Neuron (in vitro differentiated cells): Measurements from ENCODE around the gene REXO5.

Experiments used
- H2AFZ ChIP-seq: one replicate; pipeline ENCODE4 v1.6.1; 2013; ENCODE audit warnings: low read depth, mild to moderate bottlenecking, inconsistent platforms, low read length, moderate library complexity
- H3K27me3 ChIP-seq: one replicate; pipeline ENCODE4 v1.6.1; 2013; ENCODE audit warnings: low read length; ENCODE audit not compliant: insufficient read depth
- H3K36me3 ChIP-seq: one replicate; pipeline ENCODE4 v1.6.1; 2013; ENCODE audit warnings: low read length; ENCODE audit not compliant: insufficient read depth
- H3K4me1 ChIP-seq: one replicate; pipeline ENCODE4 v1.6.1; 2013; ENCODE audit warnings: low read length; ENCODE audit not compliant: insufficient read depth
- H3K4me3 ChIP-seq: 2 replicates; pipeline ENCODE4 v1.5.1; 2013; ENCODE audit warnings: mild to moderate bottlenecking, low read length, moderate library complexity
- H3K9me3 ChIP-seq: one replicate; pipeline ENCODE4 v1.6.1; 2013; ENCODE audit warnings: low read length

Gene REXO5

DNA sequence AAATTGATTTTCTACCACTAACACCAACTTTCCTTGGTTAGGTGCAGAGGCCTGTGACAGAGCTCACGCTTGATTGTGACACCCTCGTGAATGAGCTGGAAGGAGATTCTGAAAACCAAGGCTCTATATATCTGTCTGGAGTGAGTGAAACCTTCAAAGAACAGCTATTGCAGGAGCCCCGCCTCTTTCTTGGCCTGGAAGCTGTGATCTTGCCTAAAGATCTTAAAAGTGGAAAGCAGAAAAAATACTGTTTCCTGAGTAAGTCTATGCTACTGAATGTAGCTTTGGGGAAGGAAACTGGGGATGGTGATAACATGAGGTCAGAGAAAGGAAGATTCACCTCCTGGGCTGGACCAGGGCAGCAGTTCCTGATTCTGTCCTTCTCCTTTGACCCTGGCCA, 38.3 kb downstream of the REXO5 start:
- Histone ChIP-seq H3K4me1 (no peaks in the 10 kb centered on the region), H2AFZ (no peak overlapping the region), H3K36me3 (peaks cover 31% of the 10 kb centered on the region)

DNA sequence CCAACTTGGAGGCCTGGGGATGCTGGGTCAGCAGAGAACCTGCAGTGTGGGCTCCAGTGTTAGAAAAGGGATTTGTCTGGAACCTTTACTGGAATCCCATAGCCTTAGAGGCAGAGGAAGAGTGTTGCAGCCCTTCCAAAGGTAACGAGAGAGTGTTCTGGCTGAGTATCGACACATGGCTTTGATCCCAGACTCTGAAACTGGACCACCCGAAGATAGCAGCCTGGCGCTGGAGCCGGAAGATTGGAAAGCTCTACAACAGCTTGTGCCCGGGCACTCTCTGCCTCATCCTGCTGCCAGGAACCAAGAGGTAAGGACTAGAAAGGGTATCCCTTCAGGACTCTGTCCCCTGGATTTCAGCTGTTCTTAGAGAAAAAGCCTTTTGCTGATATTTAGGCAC, 39.7 kb downstream of the REXO5 start:
- Histone ChIP-seq H3K4me1 (no peaks in the 10 kb centered on the region), H3K27me3 (no peaks in the 10 kb centered on the region), H2AFZ (no peak overlapping the region), H3K9me3 (no peaks in the 10 kb centered on the region), H3K4me3 (no peak overlapping the region), H3K36me3 (peaks cover 31% of the 10 kb centered on the region)

More for the DNA sequence above, 38.3 kb downstream of the REXO5 start:
- no peaks in the 10 kb centered on the region for H3K27me3 ChIP-seq
- H3K9me3 ChIP-seq = no peaks in the 10 kb centered on the region
- no peak overlapping the region for H3K4me3 ChIP-seq

DNA sequence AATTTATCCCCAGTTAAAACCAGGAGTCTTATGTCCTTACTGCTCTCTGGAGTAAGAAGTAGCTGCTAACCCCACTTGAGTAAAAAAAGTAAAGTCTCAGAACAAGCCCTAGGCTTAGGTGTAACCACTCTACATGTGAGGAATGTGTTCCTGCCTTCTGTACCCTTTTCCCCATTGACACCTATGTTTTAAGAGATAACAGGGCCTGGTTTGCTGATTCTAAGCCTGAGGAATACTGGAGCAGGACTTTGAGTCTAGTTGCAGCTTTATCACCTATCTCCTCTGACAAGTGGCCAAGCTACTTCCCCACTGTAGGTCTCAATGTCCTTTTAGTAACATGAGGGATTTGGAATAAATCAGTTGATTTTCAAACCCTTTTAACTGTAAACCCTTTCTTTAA, 40.2 kb downstream of the REXO5 start:
- H3K27me3 ChIP-seq = no peaks in the 10 kb centered on the region
- no peaks in the 10 kb centered on the region for H3K4me1 ChIP-seq
- no peak overlapping the region for H2AFZ ChIP-seq
- H3K4me3 ChIP-seq = no peak overlapping the region
- peaks cover 31% of the 10 kb centered on the region for H3K36me3 ChIP-seq
- no peaks in the 10 kb centered on the region for H3K9me3 ChIP-seq

DNA sequence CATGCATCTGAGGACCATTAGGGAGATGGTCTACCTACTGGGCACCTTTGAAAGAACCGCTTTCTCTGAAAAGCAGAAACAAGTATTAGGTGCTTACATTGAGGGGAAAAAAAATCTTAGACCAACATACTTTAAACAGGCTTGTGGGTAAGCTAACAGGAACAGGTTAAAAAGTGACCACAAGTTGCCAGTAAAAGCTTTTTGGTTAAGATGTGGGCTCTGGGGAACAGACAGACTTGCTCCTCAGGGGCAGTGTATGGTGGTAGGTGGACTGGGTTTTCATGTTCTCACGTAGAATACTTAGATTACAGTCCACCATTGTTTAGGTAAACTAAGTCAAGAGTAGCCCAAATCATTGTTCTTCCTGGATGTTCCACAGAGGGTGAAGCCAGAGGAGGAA, 41.2 kb downstream of the REXO5 start:
- Histone ChIP-seq H3K36me3 (peaks cover 28% of the 10 kb centered on the region), H3K4me3 (no peak overlapping the region), H3K4me1 (no peaks in the 10 kb centered on the region), H3K27me3 (no peaks in the 10 kb centered on the region), H3K9me3 (no peaks in the 10 kb centered on the region), H2AFZ (no peak overlapping the region)

DNA sequence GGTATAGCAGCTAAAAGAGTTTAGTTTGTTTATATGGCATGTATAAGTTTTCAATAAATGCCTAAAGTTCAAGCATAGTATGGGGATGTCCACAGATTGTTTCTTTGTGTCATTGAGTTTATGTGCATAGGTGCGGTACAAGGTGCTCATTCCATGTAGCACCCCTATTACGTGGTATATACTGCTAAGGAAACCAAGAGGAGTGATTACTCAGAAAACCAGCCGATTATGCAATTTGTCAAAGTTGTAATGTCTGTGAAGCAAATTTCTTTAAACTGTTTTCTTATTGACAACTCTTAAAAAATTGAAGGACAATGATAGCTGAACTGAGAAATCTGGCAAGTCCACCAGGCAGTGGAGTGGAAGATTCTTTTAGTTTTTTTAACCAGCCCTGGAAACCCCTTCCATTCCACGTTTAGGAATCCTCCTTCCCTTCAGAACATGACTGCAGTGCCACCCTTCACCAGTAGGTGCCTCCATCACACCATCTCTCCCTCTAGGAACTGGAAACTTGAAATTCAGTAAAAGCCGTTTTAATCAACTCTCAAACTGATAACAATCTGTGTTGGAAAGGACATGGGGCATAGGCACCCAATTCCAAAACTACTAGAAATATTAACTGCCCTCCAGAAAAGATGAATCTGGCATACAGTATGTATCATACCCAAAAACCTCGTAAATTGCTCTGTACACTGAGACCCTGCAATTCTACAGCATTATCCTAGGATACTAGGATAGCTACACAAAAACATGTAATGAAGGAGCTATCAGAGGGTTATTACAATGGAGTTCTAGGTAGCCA, 43.5 kb downstream of the REXO5 start:
- H2AFZ ChIP-seq = no peak overlapping the region
- H3K4me3 ChIP-seq = no peak overlapping the region
- no peaks in the 10 kb centered on the region for H3K4me1 ChIP-seq
- H3K27me3 ChIP-seq = no peaks in the 10 kb centered on the region
- no peaks in the 10 kb centered on the region for H3K9me3 ChIP-seq
- H3K36me3 ChIP-seq = peaks cover 32% of the 10 kb centered on the region

DNA sequence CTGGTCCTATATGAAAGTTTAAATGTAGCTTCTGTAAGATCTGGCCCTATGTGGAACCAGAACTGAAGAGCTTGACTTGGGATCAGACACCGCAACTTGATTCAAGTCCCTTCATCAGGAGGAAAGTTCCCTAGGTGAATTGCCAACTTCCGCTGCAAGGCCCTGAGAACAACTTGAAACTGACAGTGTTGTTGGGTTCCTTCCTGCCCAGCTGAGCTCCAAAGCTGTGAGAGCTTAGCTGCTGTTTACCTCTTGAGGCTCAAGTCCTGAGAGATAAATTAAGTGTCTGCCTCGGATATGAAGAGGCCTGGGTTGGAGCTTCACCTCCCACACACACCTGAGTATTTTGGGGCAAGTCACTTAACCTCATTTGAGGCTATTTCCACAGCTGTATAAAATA, 44.7 kb downstream of the REXO5 start:
- Histone ChIP-seq H3K36me3 (peaks cover 36% of the 10 kb centered on the region), H3K27me3 (no peaks in the 10 kb centered on the region), H3K4me1 (no peaks in the 10 kb centered on the region), H3K9me3 (peaks cover 3% of the 10 kb centered on the region), H2AFZ (no peak overlapping the region), H3K4me3 (no peak overlapping the region)

DNA sequence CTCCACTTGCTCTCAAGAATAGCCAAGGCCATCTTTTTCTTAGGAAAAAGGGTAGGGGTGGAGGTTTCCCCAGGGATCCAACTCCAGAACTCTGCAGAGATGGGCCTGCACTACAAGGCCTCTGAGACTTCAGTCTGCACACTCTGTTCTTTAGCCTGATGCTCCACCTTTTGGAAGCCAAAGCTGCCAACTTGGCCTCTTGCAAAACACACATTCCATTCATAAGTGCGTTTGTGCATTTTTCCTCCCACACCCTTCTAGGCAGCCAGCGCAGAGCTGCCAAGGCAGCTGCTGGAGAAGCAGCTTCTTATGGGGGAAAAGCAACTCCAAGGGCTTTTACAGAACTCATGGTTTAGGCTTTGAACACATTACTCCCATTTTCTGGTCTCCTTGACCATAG, 45.3 kb downstream of the REXO5 start:
- Histone ChIP-seq H3K36me3 (peaks cover 30% of the 10 kb centered on the region), H2AFZ (no peak overlapping the region), H3K4me3 (no peak overlapping the region), H3K4me1 (no peaks in the 10 kb centered on the region), H3K9me3 (peaks cover 3% of the 10 kb centered on the region), H3K27me3 (no peaks in the 10 kb centered on the region)

DNA sequence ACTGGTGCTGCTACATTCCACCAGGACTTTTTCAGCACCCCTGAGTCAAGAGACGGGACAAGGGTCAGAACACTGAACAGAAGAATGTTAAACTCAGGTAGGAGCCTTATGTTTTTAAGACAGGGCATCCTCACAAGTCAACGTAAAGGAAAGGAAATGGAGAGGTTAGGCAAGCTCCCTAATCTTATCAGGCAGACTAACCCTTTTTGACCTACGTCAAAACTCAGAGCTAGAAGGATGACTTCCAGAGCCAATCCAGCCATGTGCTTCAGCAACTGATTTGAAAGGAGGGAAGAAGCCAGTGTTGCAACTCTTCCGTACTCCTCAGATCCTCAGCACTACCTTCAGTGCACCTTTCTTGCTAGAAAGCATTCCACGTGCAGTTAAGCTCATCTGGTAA, 46.8 kb downstream of the REXO5 start:
- H3K9me3 ChIP-seq = peaks cover 3% of the 10 kb centered on the region
- H3K27me3 ChIP-seq = no peaks in the 10 kb centered on the region
- H3K36me3 ChIP-seq = peaks cover 26% of the 10 kb centered on the region
- H3K4me1 ChIP-seq = no peaks in the 10 kb centered on the region
- no peak overlapping the region for H2AFZ ChIP-seq
- H3K4me3 ChIP-seq = no peak overlapping the region

DNA sequence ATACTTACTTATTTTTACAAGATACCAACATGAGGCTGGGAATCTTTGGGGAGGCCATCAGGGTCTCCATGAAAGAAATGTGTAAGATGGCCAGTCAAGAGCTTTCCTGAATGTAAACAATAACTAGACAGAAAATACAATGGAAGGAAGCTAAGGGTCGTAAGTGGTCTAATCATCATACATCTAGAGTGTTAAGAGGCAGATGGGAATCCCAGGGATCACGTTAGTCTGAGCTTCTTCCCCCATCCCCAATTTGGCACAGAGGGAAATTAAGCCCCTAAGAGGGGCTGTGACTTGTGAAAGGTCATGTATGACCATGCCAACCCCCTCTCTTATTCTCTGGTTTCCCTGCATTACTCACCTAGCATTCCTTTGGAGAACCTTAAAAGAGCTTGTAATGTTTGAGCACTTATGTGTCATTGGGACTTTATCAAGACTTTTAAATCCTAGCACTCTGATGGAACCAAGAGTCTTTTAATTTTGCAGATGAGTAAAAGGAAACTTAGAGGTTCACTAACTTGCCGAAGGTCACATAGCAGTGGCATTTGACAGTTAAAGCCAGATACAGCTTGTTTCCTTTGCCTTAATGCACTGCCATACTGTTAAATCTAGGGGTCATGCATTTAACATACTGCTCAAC, 47.8 kb downstream of the REXO5 start:
- Histone ChIP-seq H3K27me3 (no peaks in the 10 kb centered on the region), H3K4me1 (no peaks in the 10 kb centered on the region), H2AFZ (no peak overlapping the region), H3K36me3 (peaks cover 26% of the 10 kb centered on the region), H3K4me3 (no peak overlapping the region), H3K9me3 (peaks cover 3% of the 10 kb centered on the region)

DNA sequence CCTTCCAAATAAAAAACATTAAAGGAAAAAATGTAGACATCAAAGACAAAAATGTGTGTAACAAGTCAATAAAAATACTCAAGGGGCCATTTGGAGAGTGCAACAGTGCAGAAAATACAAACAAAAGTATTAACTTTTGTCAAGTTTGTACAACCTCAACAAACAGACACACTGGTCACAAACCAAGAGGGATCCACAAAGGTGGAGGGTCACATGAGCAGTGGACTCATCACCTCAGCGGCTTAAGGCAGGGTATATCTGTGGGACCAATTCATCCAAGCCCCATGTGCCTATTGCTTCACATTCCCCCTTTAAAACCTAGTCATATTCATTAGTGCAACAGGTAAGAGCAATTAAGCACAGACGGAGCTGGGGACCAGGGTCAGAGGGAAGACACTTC, 48.6 kb downstream of the REXO5 start:
- Histone ChIP-seq H3K9me3 (peaks cover 3% of the 10 kb centered on the region), H3K4me1 (no peaks in the 10 kb centered on the region), H2AFZ (no peak overlapping the region), H3K27me3 (no peaks in the 10 kb centered on the region), H3K4me3 (no peak overlapping the region), H3K36me3 (peaks cover 31% of the 10 kb centered on the region)

DNA sequence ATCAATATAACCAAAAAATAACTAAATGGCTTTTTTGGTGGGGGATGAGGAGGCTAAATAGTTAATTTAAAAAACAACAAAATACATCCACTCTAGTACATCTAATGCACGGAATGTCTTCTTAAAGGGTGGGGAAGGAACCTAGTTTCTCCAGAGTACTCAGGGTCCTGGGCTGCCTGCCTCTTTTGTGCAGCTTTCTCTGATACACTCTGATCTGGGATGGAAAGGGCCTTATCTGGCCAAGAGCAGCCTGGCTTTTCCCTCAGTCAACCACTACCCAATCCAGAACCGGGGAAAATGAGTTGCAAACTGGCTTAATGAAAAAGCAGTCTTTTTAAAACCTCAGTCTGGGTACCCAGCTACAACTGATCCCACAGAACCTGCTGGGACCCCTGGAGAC, 51.0 kb downstream of the REXO5 start:
- Histone ChIP-seq H3K4me1 (no peaks in the 10 kb centered on the region), H3K27me3 (no peaks in the 10 kb centered on the region), H3K36me3 (peaks cover 40% of the 10 kb centered on the region), H3K4me3 (no peak overlapping the region), H2AFZ (no peak overlapping the region), H3K9me3 (peaks cover 3% of the 10 kb centered on the region)

DNA sequence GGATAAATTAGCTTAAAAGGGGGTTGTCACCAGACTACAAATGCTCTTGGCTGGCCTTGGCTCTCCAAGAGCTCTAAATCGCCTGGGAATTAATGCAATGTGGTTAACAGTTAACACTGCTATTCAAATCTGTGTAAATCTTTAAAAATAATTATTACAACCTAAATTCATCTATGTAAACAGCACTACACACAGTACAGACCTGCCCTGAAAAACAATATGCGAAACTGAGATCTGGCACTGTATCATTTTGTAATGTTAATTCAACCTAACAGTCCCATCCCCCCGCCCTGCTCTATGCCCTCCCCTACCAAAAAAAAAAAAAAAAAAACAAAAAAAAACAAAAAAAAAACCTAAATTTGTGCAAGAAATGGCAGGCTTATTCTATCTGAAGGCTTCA, 52.9 kb downstream of the REXO5 start:
- Histone ChIP-seq H3K4me1 (no peaks in the 10 kb centered on the region), H3K4me3 (no peak overlapping the region), H3K36me3 (peaks cover 35% of the 10 kb centered on the region), H2AFZ (no peak overlapping the region), H3K27me3 (no peaks in the 10 kb centered on the region), H3K9me3 (peaks cover 3% of the 10 kb centered on the region)

DNA sequence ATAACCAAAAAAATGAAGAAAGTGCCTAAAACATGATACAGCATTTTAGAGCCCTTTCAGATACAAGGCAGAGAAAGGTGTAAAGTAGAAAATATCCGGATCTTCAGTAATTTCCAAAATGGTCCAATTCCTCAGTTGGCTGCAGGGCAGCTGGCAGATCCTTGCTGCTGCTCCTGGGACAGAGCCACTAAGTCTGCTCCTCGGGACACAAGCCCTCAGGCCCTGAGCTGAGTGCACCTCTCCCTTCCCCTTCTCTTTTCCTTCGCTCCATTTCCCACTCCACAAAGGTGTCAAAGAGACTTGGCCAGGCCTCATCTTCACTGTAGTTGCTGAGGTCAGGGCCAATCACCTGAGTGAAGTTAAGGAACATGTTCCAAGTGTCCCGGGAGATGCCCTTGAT, 53.4 kb downstream of the REXO5 start:
- H3K4me3 ChIP-seq = no peak overlapping the region
- no peak overlapping the region for H2AFZ ChIP-seq
- H3K36me3 ChIP-seq = peaks cover 31% of the 10 kb centered on the region
- peaks cover 3% of the 10 kb centered on the region for H3K9me3 ChIP-seq
- no peaks in the 10 kb centered on the region for H3K4me1 ChIP-seq
- H3K27me3 ChIP-seq = no peaks in the 10 kb centered on the region
